ENCODE results near the gene SLC2A11. TPM values are rescaled to one million over a fixed set of nuclear protein-coding genes. Genes with fewer than 3 reads are reported as not detected.
A peak's percentile ranks its signal among the peaks of the same experiment; 100 is the strongest.

SLC2A11 gene
- total RNA-seq, 4 donors from 2014 or later, result 6.9 to 28.9 (median 13.4) TPM

GRCh38 chr22:23841292-23841691, 16.4 kb upstream of the SLC2A11 start:
- Histone ChIP-seq H3K4me3 (no peak overlapping the region), H3K36me3 (peaks cover 0 to 8% (median 0%) of the 10 kb centered on the region in 3 donors), H3K27ac (no peak overlapping the region), H3K4me1 (peaks cover 0 to 51% (median 21%) of the 10 kb centered on the region in 4 donors), H3K27me3 (no peaks in the 10 kb centered on the region), H3K9me3 (no peaks in the 10 kb centered on the region)
- 74 to 80% methylated on average over 5 of the region's 5 CpGs for WGBS, 2 donors
- DNase-seq (ENCODE audit: low spot score in 2 of 2), result no peak
- no peak for TF ChIP-seq CTCF (IDR thresholded peaks at IDR 0.05)
- TF ChIP-seq EP300 (IDR thresholded peaks at IDR 0.05), result no peak
- no peak for TF ChIP-seq POLR2A (IDR thresholded peaks at IDR 0.05)

- Histone ChIP-seq H3K27me3 (no peaks in the 10 kb centered on the region), H3K4me1 (peaks cover 0 to 51% (median 22%) of the 10 kb centered on the region in 4 donors), H3K4me3 (no peak overlapping the region), H3K9me3 (no peaks in the 10 kb centered on the region), H3K27ac (no peak overlapping the region), H3K36me3 (peaks cover 0 to 2% (median 0%) of the 10 kb centered on the region in 3 donors)
- 66 to 69% methylated on average over 16 to 20 of the region's 20 CpGs for WGBS, 2 donors
- DNase-seq (ENCODE audit: low spot score in 2 of 2), result no peak
- no peak for TF ChIP-seq CTCF (IDR thresholded peaks at IDR 0.05)
- TF ChIP-seq POLR2A (IDR thresholded peaks at IDR 0.05), result no peak
- no peak for TF ChIP-seq EP300 (IDR thresholded peaks at IDR 0.05)
Measured at GRCh38 chr22:23841736-23842445, 15.8 kb upstream of the SLC2A11 start.

- Histone ChIP-seq H3K4me1 (peaks cover 0 to 53% (median 23%) of the 10 kb centered on the region in 4 donors), H3K27ac (no peak overlapping the region), H3K27me3 (no peaks in the 10 kb centered on the region), H3K36me3 (no peaks in the 10 kb centered on the region), H3K4me3 (no peak overlapping the region), H3K9me3 (no peaks in the 10 kb centered on the region)
- DNase-seq (ENCODE audit: low spot score in 2 of 2), result no peak
- 71 to 83% methylated on average over 3 to 4 of the region's 4 CpGs for WGBS, 2 donors
- TF ChIP-seq EP300 (IDR thresholded peaks at IDR 0.05) (no peak), POLR2A (IDR thresholded peaks at IDR 0.05) (no peak), CTCF (IDR thresholded peaks at IDR 0.05) (no peak)
Measured at GRCh38 chr22:23842599-23842998, 15.1 kb upstream of the SLC2A11 start.

- TF ChIP-seq CTCF (IDR thresholded peaks at IDR 0.05) (no peak), POLR2A (IDR thresholded peaks at IDR 0.05) (no peak), EP300 (IDR thresholded peaks at IDR 0.05) (no peak)
- Histone ChIP-seq H3K27ac (peak overlapping the region in 1 of 4 donors; percentile 43), H3K4me1 (peaks cover 0 to 53% (median 10%) of the 10 kb centered on the region in 4 donors), H3K4me3 (no peak overlapping the region), H3K27me3 (no peaks in the 10 kb centered on the region), H3K9me3 (no peaks in the 10 kb centered on the region), H3K36me3 (no peaks in the 10 kb centered on the region)
- DNase-seq (ENCODE audit: low spot score in 2 of 2), result no peak
- 73 to 84% methylated on average over 8 of the region's 8 CpGs for WGBS, 2 donors
Measured at GRCh38 chr22:23844739-23845202, 12.9 kb upstream of the SLC2A11 start.

- WGBS, 2 donors, result 67 to 73% methylated on average over 9 of the region's 9 CpGs
- Histone ChIP-seq H3K27ac (peak overlapping the region in 1 of 4 donors; percentile 43), H3K4me3 (no peak overlapping the region), H3K36me3 (no peaks in the 10 kb centered on the region), H3K9me3 (no peaks in the 10 kb centered on the region), H3K4me1 (peaks cover 0 to 56% (median 10%) of the 10 kb centered on the region in 4 donors), H3K27me3 (no peaks in the 10 kb centered on the region)
- no peak for TF ChIP-seq POLR2A (IDR thresholded peaks at IDR 0.05)
- TF ChIP-seq CTCF (IDR thresholded peaks at IDR 0.05), result no peak
- no peak for TF ChIP-seq EP300 (IDR thresholded peaks at IDR 0.05)
- no peak for DNase-seq (ENCODE audit: low spot score in 2 of 2)
Measured at GRCh38 chr22:23845265-23846080, 12.2 kb upstream of the SLC2A11 start.
